ENCODE measurements around the gene CARD10.

- TF ChIP-seq CTCF (IDR thresholded peaks at IDR 0.05) (no peak), POLR2A (IDR thresholded peaks at IDR 0.05; ENCODE audit: low read depth) (no peak)
These were observed 37.8 kb downstream of the CARD10 start for GRCh38 chr22:37481347-37481907.

Measured in esophagus muscularis mucosa (tissue), 3 donors.